Activated T-helper 17 cell treated with anti-CD3 and anti-CD28 coated beads, Interleukin-2, amount 50 U/mL, for 72 hours (primary cell): ENCODE data around the gene KIAA1217. TPM values are rescaled to one million over a fixed set of nuclear protein-coding genes. Genes with fewer than 3 reads are reported as not detected.

Experiments
- ATAC-seq: fragments of 150-1000 bp; cut with Tn5 transposase; replicated peaks from 2 replicates; pipeline ENCODE4 v1.10.0; 2021; ENCODE audit warnings: mild to moderate bottlenecking, moderate library complexity
- H3K27ac Mint-ChIP-seq: one replicate; pipeline ENCODE4 v1.8.0; 2022; ENCODE audit warnings: mixed read lengths
- H3K27me3 Mint-ChIP-seq: one replicate; pipeline ENCODE4 v1.8.0; 2022; ENCODE audit warnings: mixed read lengths
- H3K36me3 Mint-ChIP-seq: one replicate; pipeline ENCODE4 v1.8.0; 2022; ENCODE audit warnings: low read depth, mild to moderate bottlenecking, mixed read lengths
- H3K4me1 Mint-ChIP-seq: one replicate; pipeline ENCODE4 v1.8.0; 2022; ENCODE audit warnings: mixed read lengths
- H3K4me3 Mint-ChIP-seq: one replicate; pipeline ENCODE4 v1.8.0; 2022; ENCODE audit warnings: mild to moderate bottlenecking, mixed read lengths
- H3K9me3 Mint-ChIP-seq: one replicate; pipeline ENCODE4 v1.8.0; 2022; ENCODE audit warnings: mixed read lengths
- total RNA-seq, 2 donors: library from RNA; stranded (reverse); gene quantifications; one replicate each; pipeline ENCODE4 v1.2.3, GENCODE V29; 2022

Gene KIAA1217
- total RNA-seq, 2 donors from 2014 or later, result 2.1 to 2.6 TPM

- Mint-ChIP-seq H3K4me1 (no peaks in the 10 kb centered on the region), H3K27me3 (no peaks in the 10 kb centered on the region), H3K27ac (no peak overlapping the region), H3K4me3 (no peak overlapping the region), H3K36me3 (no peaks in the 10 kb centered on the region), H3K9me3 (no peaks in the 10 kb centered on the region)
- ATAC-seq, result no peak
Measured at GRCh38 chr10:24272374-24272773, 63.4 kb downstream of the KIAA1217 start.

GRCh38 chr10:24277277-24277676, 68.3 kb downstream of the KIAA1217 start:
- ATAC-seq, result peak; percentile 23
- H3K27ac Mint-ChIP-seq, result no peak overlapping the region
- no peaks in the 10 kb centered on the region for H3K4me1 Mint-ChIP-seq
- no peak overlapping the region for H3K4me3 Mint-ChIP-seq
- peaks cover 3% of the 10 kb centered on the region for H3K27me3 Mint-ChIP-seq
- H3K36me3 Mint-ChIP-seq, result no peaks in the 10 kb centered on the region
- H3K9me3 Mint-ChIP-seq, result no peaks in the 10 kb centered on the region

DNA sequence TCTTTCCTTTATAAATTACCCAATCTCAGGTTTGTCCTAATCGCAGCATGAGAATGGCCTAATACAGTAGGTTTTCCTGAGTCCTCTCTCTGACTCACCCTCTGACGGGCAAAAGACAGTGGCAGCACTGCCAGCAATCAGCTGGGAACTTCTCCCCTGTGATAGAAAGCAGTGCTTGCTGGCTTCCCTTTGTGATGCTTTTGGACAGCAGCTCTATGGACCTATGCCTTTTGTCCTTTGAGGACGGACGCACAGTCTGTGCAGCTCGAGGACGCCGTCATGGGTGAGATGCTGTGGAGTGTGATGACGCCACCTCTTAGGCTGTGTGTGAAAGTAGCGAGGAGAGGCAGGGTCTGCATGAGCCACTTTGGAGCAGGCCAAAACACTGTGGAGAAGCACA, 68.8 kb downstream of the KIAA1217 start:
- Mint-ChIP-seq H3K4me3 (no peak overlapping the region), H3K27me3 (peaks cover 3% of the 10 kb centered on the region), H3K36me3 (no peaks in the 10 kb centered on the region), H3K4me1 (no peaks in the 10 kb centered on the region), H3K9me3 (no peaks in the 10 kb centered on the region), H3K27ac (no peak overlapping the region)
- peak; percentile 31 for ATAC-seq

- H3K4me1 Mint-ChIP-seq, result no peaks in the 10 kb centered on the region
- H3K27ac Mint-ChIP-seq, result no peak overlapping the region
- H3K27me3 Mint-ChIP-seq, result peaks cover 3% of the 10 kb centered on the region
- no peak overlapping the region for H3K4me3 Mint-ChIP-seq
- H3K36me3 Mint-ChIP-seq, result no peaks in the 10 kb centered on the region
- no peaks in the 10 kb centered on the region for H3K9me3 Mint-ChIP-seq
- ATAC-seq, result peak; percentile 31
Measured at GRCh38 chr10:24278176-24278889, 69.4 kb downstream of the KIAA1217 start.

DNA sequence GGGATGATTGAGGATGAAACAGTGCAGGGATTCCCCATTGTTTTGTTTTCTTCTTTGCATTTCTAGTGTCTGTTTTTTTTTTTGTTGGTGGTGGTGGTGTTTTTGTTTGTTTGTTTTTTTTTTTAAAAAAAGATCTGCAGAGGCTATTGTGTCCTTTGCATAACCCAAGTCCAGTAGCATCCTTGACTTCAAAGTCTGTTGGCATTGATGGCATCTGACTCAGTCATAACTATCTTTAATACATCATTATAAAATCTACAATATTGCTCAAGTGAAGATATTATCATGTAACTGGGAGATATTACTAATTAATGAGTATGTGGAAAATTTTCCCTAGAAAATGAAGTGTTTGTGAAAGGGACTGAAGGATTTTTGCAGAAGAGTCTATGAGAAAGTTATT, 70.2 kb downstream of the KIAA1217 start:
- Mint-ChIP-seq H3K4me1 (no peaks in the 10 kb centered on the region), H3K27me3 (peaks cover 3% of the 10 kb centered on the region), H3K36me3 (no peaks in the 10 kb centered on the region)

GRCh38 chr10:24287559-24288195, 78.7 kb downstream of the KIAA1217 start:
- no peak overlapping the region for H3K4me3 Mint-ChIP-seq
- H3K9me3 Mint-ChIP-seq, result peaks cover 5% of the 10 kb centered on the region
- H3K36me3 Mint-ChIP-seq, result no peaks in the 10 kb centered on the region
- H3K27me3 Mint-ChIP-seq, result peaks cover 21% of the 10 kb centered on the region
- no peaks in the 10 kb centered on the region for H3K4me1 Mint-ChIP-seq
- H3K27ac Mint-ChIP-seq, result no peak overlapping the region
- no peak for ATAC-seq

More for the DNA sequence above, 70.2 kb downstream of the KIAA1217 start:
- Mint-ChIP-seq H3K27ac (no peak overlapping the region), H3K9me3 (no peaks in the 10 kb centered on the region), H3K4me3 (no peak overlapping the region)
- ATAC-seq, result no peak

- Mint-ChIP-seq H3K9me3 (peaks cover 5% of the 10 kb centered on the region), H3K4me3 (no peak overlapping the region), H3K27me3 (peaks cover 21% of the 10 kb centered on the region), H3K4me1 (no peaks in the 10 kb centered on the region), H3K36me3 (no peaks in the 10 kb centered on the region), H3K27ac (no peak overlapping the region)
- ATAC-seq, result no peak
Measured at GRCh38 chr10:24288581-24288980, 79.6 kb downstream of the KIAA1217 start.

- peaks cover 5% of the 10 kb centered on the region for H3K9me3 Mint-ChIP-seq
- no peaks in the 10 kb centered on the region for H3K36me3 Mint-ChIP-seq
- no peak for ATAC-seq
- no peak overlapping the region for H3K4me3 Mint-ChIP-seq
- no peaks in the 10 kb centered on the region for H3K4me1 Mint-ChIP-seq
- H3K27ac Mint-ChIP-seq, result no peak overlapping the region
- peaks cover 21% of the 10 kb centered on the region for H3K27me3 Mint-ChIP-seq
Measured at GRCh38 chr10:24289235-24289634, 80.3 kb downstream of the KIAA1217 start.

DNA sequence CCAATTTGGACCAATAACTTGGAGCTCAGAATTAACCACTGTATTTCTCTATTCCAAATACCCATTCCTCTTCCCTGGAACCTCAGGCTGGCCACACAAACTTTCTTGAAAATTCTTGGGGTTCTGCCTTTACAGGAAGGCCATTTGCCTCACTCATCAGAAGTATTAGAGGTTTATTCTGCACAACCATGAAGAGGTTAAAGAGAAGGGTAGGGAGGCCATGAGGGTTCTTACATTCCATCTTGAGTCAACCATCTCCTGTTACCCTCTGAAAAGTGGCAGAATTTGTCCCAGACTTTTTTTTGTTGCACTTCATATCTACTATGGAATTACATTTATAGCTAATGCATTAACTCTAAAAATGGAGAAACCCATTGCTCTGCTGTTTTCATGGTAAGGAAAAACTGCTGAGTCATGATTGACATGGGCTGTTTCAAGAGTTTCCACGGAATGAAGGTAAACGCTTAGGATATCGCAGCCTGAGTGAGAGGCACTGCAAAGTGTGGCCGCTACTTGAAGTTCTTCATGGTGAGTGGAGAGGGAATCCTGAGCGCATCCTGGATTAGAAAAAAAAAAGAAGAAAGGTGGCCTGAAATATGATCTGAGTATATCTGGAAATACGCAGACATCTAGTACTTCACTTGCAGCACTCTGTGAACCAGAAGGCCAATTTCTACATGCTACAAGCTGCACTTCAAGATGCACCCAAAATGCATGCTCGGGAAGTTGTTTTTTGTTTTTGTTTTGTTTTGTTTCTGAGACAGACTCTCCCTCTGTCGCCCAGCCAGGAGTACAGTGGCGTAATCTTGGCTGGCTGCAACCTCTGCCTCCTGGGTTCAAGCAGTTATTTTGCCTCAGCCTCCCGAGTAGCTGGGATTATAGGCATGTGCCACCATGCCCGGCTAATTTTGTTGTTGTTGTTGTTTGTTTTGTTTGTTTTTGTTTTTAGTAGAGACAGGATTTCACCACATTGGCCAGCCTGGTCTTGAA, 83.7 kb downstream of the KIAA1217 start:
- no peak for ATAC-seq
- Mint-ChIP-seq H3K4me1 (no peaks in the 10 kb centered on the region), H3K27ac (no peak overlapping the region), H3K36me3 (no peaks in the 10 kb centered on the region), H3K9me3 (peaks cover 5% of the 10 kb centered on the region), H3K4me3 (no peak overlapping the region), H3K27me3 (peaks cover 22% of the 10 kb centered on the region)

DNA sequence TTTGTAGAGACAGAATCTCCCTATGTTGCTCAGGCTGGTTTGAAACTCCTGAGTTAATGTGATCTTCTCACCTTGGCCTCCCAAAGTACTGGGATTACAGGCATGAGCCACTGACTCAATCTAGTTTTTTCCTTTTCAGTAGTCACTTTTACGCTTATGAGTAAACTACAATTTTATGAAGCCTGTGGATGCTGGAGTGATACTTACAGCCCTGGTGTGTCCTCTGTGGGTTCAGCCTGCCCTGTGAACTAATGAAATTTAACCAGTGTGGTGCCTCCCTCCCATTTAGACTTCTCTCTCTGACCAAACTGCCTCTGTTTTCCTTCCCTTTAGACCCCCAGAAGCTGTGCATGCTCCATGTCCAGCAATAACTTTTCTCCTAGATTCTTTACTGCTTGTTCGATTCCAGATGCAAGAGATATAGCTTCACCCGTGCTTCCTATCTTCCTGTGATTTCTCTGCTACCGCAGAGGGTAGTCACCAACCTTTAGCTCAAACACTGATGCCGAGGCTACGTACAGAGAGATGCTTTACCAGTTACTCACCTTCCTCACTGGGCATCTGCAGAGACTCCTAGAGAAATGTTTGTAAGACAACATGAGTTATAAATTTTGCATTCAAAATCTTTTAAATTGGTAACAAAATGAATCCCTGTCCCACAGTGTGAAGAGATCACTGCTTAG, 90.8 kb downstream of the KIAA1217 start:
- no peak overlapping the region for H3K27ac Mint-ChIP-seq
- H3K4me3 Mint-ChIP-seq, result no peak overlapping the region
- H3K27me3 Mint-ChIP-seq, result peaks cover 15% of the 10 kb centered on the region
- ATAC-seq, result peak; percentile 89
- no peaks in the 10 kb centered on the region for H3K36me3 Mint-ChIP-seq
- H3K9me3 Mint-ChIP-seq, result peaks cover 4% of the 10 kb centered on the region
- no peaks in the 10 kb centered on the region for H3K4me1 Mint-ChIP-seq

DNA sequence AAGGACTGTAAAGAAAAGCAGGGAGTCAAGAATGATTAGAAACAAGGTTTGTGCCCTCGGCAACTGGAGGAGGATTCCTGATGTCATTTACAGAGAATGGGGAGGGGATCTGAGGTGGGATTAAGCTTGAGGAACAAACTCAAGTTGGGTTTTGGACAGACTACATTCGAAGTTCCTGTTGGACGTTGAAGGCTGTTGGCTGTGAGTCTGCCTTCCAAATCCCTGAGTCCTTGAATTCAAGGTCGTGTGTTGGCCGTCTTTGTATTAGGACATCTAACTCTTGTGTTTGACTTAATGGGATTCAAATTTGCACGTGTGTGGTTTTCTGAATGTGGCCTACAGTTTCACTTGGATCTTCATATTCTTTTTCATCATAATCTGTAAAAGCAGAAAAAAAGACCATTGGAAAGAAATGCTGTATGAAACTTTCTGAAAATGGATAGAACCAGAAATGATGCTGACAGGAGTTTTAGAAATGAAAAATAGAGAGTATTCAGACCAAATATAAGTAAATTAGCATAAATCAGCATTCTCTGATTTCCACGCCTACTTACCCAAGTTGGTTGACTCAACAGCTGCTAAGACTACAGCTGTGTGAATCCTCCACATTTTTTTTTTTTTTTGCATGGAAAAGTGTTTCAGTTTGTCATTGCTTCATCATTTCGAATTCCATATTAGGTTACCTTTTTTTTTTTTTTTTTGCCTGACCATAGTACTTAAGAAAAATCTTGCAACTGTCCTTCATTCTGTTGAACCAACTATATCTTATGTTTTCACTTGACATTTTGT, 94.8 kb downstream of the KIAA1217 start:
- Mint-ChIP-seq H3K27me3 (peaks cover 18% of the 10 kb centered on the region), H3K9me3 (peaks cover 4% of the 10 kb centered on the region), H3K27ac (no peak overlapping the region), H3K4me3 (no peak overlapping the region), H3K4me1 (no peaks in the 10 kb centered on the region), H3K36me3 (no peaks in the 10 kb centered on the region)
- no peak for ATAC-seq

DNA sequence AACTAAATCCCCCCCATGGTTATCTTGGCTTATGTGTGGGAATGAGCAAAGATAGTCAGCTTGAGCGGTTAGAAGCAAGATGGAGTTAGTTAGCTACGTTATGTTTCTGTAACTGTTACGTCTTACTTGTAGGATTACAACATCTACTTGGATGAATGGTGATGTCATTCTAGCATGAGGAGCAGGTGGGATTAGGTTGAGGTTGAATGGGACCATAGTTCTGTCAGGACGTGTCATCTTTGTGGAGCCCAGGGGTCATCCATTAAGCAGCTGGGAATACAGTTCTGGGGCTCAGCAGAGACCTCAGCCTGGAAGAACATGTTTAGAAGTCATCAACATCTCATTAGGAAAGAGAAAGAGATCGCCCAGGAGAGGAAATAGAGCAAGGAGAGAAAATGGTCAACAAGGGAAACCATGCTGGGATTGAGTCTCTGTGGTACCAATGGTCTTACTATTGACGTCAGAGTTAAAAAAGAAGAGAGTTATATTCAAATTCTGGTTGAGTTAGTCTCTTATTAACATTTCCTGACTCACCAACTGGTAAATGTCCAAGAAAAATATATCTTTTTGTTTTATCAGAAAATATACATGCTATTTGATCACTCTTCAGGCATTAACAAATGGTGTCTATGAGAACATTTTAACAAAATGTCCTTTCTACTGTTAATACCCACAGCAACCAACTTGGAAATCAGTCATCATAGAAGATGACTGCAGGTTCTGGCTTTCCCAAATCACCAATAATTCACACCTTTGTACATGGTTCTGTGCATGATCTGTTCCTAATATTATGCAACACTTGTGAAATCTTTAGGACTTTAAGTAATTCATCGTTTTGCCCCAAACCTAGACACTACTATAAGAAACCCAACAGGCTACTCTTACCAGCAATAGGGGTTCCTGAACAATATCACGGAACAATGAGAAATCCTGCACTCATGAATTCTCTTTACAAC, 96.9 kb downstream of the KIAA1217 start:
- peaks cover 4% of the 10 kb centered on the region for H3K9me3 Mint-ChIP-seq
- H3K27me3 Mint-ChIP-seq, result peaks cover 18% of the 10 kb centered on the region
- no peaks in the 10 kb centered on the region for H3K4me1 Mint-ChIP-seq
- no peak for ATAC-seq
- H3K36me3 Mint-ChIP-seq, result no peaks in the 10 kb centered on the region
- no peak overlapping the region for H3K27ac Mint-ChIP-seq
- H3K4me3 Mint-ChIP-seq, result no peak overlapping the region

DNA sequence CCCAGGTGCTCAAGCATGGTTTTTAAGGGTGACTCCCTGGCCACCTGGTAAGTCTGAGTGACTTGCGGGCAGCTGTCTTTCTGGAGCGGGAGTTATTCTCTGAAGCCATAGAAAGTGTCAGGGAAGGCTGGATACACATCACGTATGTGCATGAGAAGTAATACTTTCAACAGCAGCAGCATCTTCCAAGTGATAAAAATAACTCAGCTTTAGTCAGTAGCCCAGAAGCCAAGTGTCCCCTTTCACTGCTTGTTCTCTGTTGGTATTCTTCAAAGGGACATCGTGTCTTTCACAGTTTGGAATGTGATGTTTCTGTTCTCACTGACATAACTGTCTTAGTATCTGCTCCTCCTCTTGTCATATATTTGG, 97.6 kb downstream of the KIAA1217 start:
- Mint-ChIP-seq H3K27ac (no peak overlapping the region), H3K4me3 (no peak overlapping the region), H3K27me3 (peaks cover 18% of the 10 kb centered on the region), H3K36me3 (no peaks in the 10 kb centered on the region), H3K9me3 (peaks cover 4% of the 10 kb centered on the region), H3K4me1 (no peaks in the 10 kb centered on the region)
- no peak for ATAC-seq
